HT1080 (cell line): ENCODE data around the gene AMPD2. TPM values are rescaled to one million over a fixed set of nuclear protein-coding genes. Genes with fewer than 3 reads are reported as not detected.

Experiments used
- DNase-seq: peaks from one replicate; pipeline ENCODE4 v3.0.0-alpha.2; 2015; ENCODE audit warnings: low read depth
- total RNA-seq: library from RNA; depleted of rRNA; stranded (reverse); fragments of >200 nt; shearing (Covaris generic); gene quantifications from 2 replicates; pipeline ENCODE4 v1.2.3, GENCODE V29; 2014

Gene AMPD2
- total RNA-seq, 1 experiment from 2014 or later = 71.4 TPM

GRCh38 chr1:109616391-109616790 lies 3.2 kb upstream of the AMPD2 start:
- DNase-seq = no peak

- DNase-seq = peak; percentile 91
Measured at GRCh38 chr1:109617291-109617801, 2.3 kb upstream of the AMPD2 start.

GRCh38 chr1:109618661-109619575 lies 719 bp upstream of the AMPD2 start:
- no peak for DNase-seq

- peak; percentile 54 for DNase-seq
Measured at GRCh38 chr1:109620401-109620791, 759 bp downstream of the AMPD2 start.

- DNase-seq = peak; percentile 96
Measured at GRCh38 chr1:109620841-109621286, 1.2 kb downstream of the AMPD2 start.

GRCh38 chr1:109621379-109622136 lies 1.9 kb downstream of the AMPD2 start:
- no peak for DNase-seq

GRCh38 chr1:109622137-109622892 lies 2.7 kb downstream of the AMPD2 start:
- DNase-seq = no peak

GRCh38 chr1:109622895-109623294 lies 3.3 kb downstream of the AMPD2 start:
- no peak for DNase-seq

- no peak for DNase-seq
Measured at GRCh38 chr1:109623601-109624161, 4.0 kb downstream of the AMPD2 start.

- no peak for DNase-seq
Measured at GRCh38 chr1:109624201-109625010, 4.8 kb downstream of the AMPD2 start.

- no peak for DNase-seq
Measured at GRCh38 chr1:109625176-109625575, 5.5 kb downstream of the AMPD2 start.

GRCh38 chr1:109625601-109626560 lies 6.2 kb downstream of the AMPD2 start:
- no peak for DNase-seq

- DNase-seq = no peak
Measured at GRCh38 chr1:109626682-109627408, 7.2 kb downstream of the AMPD2 start.

- no peak for DNase-seq
Measured at GRCh38 chr1:109627692-109628399, 8.2 kb downstream of the AMPD2 start.

- DNase-seq = peak; percentile 68
Measured at GRCh38 chr1:109628540-109629321, 9.1 kb downstream of the AMPD2 start.

- DNase-seq = no peak
Measured at GRCh38 chr1:109629372-109630030, 9.9 kb downstream of the AMPD2 start.
